HepG2 (cell line): ENCODE results near the gene MAB21L4. TPM values are rescaled to one million over a fixed set of nuclear protein-coding genes. Genes with fewer than 3 reads are reported as not detected.
A peak's percentile ranks its signal among the peaks of the same experiment; 100 is the strongest.

Experiments
- ARNTL ChIP-seq: sonication (generic); formaldehyde crosslinking; IDR thresholded peaks from 2 replicates; pipeline ENCODE4 v1.4.0; 2020; ENCODE audit warnings: mild to moderate bottlenecking, missing genetic modification reagents
- ELF1 ChIP-seq: sonication (generic); formaldehyde crosslinking; IDR thresholded peaks from 2 replicates; pipeline ENCODE4 v1.4.0; 2020; ENCODE audit warnings: missing genetic modification reagents
- GZF1 ChIP-seq: sonication (generic); formaldehyde crosslinking; IDR thresholded peaks from 2 replicates; pipeline ENCODE4 v1.5.1; 2020; ENCODE audit warnings: mild to moderate bottlenecking, missing genetic modification reagents
- JDP2 ChIP-seq: sonication (generic); formaldehyde crosslinking; IDR thresholded peaks from 2 replicates; pipeline ENCODE4 v1.8.1; 2022; ENCODE audit warnings: missing genetic modification reagents, borderline replicate concordance
- POLR2G ChIP-seq: fragments of 200-400 bp; formaldehyde crosslinking; IDR thresholded peaks from 2 replicates; pipeline ENCODE4 v1.6.1; 2018; ENCODE audit warnings: mild to moderate bottlenecking, low read depth, low read length, moderate library complexity
- TBX3 ChIP-seq: fragments of 450-650 bp; IDR thresholded peaks from 2 replicates; pipeline ENCODE4 v1.6.1; 2017; ENCODE audit warnings: antibody characterized with exemption, mild to moderate bottlenecking, inconsistent platforms, borderline replicate concordance
- YEATS4 ChIP-seq: sonication (generic); formaldehyde crosslinking; IDR thresholded peaks from 2 replicates; pipeline ENCODE4 v1.4.0; 2020; ENCODE audit warnings: missing genetic modification reagents, borderline replicate concordance
- ZMYM3 ChIP-seq: sonication (generic); formaldehyde crosslinking; IDR thresholded peaks from 2 replicates; pipeline ENCODE4 v1.5.1; 2020; ENCODE audit warnings: mild to moderate bottlenecking, missing genetic modification reagents
- ZNF441 ChIP-seq: sonication (generic); formaldehyde crosslinking; IDR thresholded peaks from 2 replicates; pipeline ENCODE4 v1.7.0; 2021; ENCODE audit warnings: missing genetic modification reagents, borderline replicate concordance
- ZNF468 ChIP-seq: sonication (generic); formaldehyde crosslinking; IDR thresholded peaks from 2 replicates; pipeline ENCODE4 v1.8.0; 2022; ENCODE audit warnings: mild to moderate bottlenecking, moderate library complexity, missing genetic modification reagents
- ZNF672 ChIP-seq: sonication (generic); formaldehyde crosslinking; IDR thresholded peaks from 2 replicates; pipeline ENCODE4 v1.8.1; 2022; ENCODE audit warnings: missing genetic modification reagents
- ZNF761 ChIP-seq: sonication (generic); formaldehyde crosslinking; conservative IDR thresholded peaks from 2 replicates; pipeline ENCODE4 v1.4.0; 2020; ENCODE audit warnings: mild to moderate bottlenecking, missing genetic modification reagents
- ZSCAN20 ChIP-seq: sonication (generic); formaldehyde crosslinking; IDR thresholded peaks from 2 replicates; pipeline ENCODE4 v1.4.0; 2020; ENCODE audit warnings: missing genetic modification reagents, mild to moderate bottlenecking, borderline replicate concordance
- polyA plus RNA-seq, 8 experiments: library from polyadenylated mRNA; depleted of rRNA in 3 of 8; stranded (reverse) in 7 of 8; unstranded in 1 of 8; fragments of >200 nt; fragmentation: Illumina TruSeq in 4 of 8; extraction: Trizol in 4 of 8; gene quantifications; 2 replicates each; pipeline versions ENCODE4 v1.2.1 to v1.2.3, GENCODE V29; 2011 to 2016; ENCODE audit warnings: low read depth in 4 of 8, missing spikeins in 1 of 8, mixed read lengths in 1 of 8; ENCODE audit not compliant: insufficient read depth in 1 of 8
- total RNA-seq, 5 experiments: library from RNA; depleted of rRNA; stranded (reverse); fragments of >200 nt; fragmentation: Illumina TruSeq; extraction: Trizol; gene quantifications; 2 replicates each; pipeline ENCODE4 v1.2.3, GENCODE V29; 2016; ENCODE audit warnings: low read depth in 1 of 5
- TF ChIP-seq, protein P1 (sequence below): sonication (generic); formaldehyde crosslinking; IDR thresholded peaks from 2 replicates; pipeline ENCODE4 v1.8.0; 2022; ENCODE audit warnings: low read depth, missing genetic modification reagents
- TF ChIP-seq, protein P2 (sequence below): fragments of 450-650 bp; IDR thresholded peaks from 2 replicates; pipeline ENCODE4 v1.6.1; 2017; ENCODE audit warnings: mild to moderate bottlenecking
- TF ChIP-seq, protein P3 (sequence below), 2 experiments: IDR thresholded peaks; 2 replicates each; pipeline ENCODE4 v1.6.1; 2011 to 2012; ENCODE audit warnings: low read length in 2 of 2, borderline replicate concordance in 1 of 2, low read depth in 1 of 2, mild to moderate bottlenecking in 1 of 2, moderate library complexity in 1 of 2
- TF ChIP-seq, protein P4 (sequence below): sonication (generic); formaldehyde crosslinking; IDR thresholded peaks from 2 replicates; pipeline ENCODE4 v1.5.0; 2020; ENCODE audit warnings: mild to moderate bottlenecking, missing genetic modification reagents
- TF ChIP-seq, protein P5 (sequence below): IDR thresholded peaks from 2 replicates; pipeline ENCODE4 v1.6.1; 2016; ENCODE audit warnings: missing compliant biosample characterization, missing genetic modification reagents, borderline replicate concordance

Gene MAB21L4
- total and polyA plus RNA-seq, 2 of the 13 experiments (the other 11 are each of a cell fraction or from before 2014, with no cell fraction given) = 3.0 to 14.0 TPM

DNA sequence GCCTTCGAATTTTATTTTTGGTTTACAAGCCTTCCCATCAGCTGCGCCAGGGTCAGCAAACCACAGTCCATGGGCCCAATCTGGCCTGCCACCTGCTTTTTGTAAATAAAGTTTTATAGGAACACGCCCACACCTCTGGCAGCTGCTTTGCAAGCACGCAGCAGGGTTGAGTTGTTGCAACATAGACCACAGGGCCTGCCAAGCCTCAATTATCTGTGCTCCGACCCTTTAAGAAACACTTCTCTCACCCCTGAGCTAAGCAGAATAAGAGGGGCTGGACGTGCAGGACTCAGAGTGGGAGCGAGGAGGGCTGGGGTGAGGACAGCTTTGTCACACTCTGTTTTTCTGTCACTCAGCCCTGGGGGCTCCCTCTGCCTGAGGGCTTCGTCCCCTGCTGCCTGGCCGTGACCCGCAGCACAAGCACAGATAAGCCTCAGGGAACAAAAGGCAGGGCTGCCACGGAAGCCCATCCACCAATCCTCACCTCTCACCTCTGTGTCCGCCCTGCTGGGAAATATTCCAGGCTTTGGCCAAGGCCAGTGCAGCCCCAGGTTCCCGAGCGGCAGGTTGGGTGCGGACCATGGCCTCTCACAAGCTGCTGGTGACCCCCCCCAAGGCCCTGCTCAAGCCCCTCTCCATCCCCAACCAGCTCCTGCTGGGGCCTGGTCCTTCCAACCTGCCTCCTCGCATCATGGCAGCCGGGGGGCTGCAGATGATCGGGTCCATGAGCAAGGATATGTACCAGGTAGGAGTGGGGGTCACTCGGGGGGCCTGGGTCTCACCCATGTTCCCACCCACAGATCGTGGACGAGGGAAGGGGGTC is 27.5 kb downstream of the MAB21L4 start, which contains the start of gene AGXT (continued):
- TF ChIP-seq POLR2G (no peak), ZNF672 (CRISPR knock-in tag) (peak; percentile 70; the same call in 1 of the 2 replicates), TBX3 (no peak), GZF1 (CRISPR knock-in tag) (peak; percentile 26; the same call in 1 of the 2 replicates), ZNF441 (peak; percentile 59; the same call in 1 of the 2 replicates), ARNTL (CRISPR knock-in tag) (peak; percentile 86), ZMYM3 (CRISPR knock-in tag) (peak; percentile 78), ZNF761 (peak; percentile 56), JDP2 (no peak), ELF1 (CRISPR knock-in tag) (peak; percentile 40; the same call in 1 of the 2 replicates), ZSCAN20 (peak; percentile 79), ZNF468 (CRISPR knock-in tag) (no peak), YEATS4 (peak; percentile 72; the same call in 1 of the 2 replicates)
- TF ChIP-seq, protein P1, sequence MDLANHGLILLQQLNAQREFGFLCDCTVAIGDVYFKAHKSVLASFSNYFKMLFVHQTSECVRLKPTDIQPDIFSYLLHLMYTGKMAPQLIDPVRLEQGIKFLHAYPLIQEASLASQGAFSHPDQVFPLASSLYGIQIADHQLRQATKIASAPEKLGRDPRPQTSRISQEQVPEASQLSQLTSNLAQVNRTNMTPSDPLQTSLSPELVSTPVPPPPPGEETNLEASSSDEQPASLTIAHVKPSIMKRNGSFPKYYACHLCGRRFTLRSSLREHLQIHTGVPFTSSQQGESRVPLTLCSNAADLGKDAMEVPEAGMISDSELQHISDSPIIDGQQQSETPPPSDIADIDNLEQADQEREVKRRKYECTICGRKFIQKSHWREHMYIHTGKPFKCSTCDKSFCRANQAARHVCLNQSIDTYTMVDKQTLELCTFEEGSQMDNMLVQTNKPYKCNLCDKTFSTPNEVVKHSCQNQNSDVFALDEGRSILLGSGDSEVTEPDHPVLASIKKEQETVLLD (CRISPR knock-in tag) = no peak; the same call in 1 of the 2 replicates
- TF ChIP-seq, protein P2, sequence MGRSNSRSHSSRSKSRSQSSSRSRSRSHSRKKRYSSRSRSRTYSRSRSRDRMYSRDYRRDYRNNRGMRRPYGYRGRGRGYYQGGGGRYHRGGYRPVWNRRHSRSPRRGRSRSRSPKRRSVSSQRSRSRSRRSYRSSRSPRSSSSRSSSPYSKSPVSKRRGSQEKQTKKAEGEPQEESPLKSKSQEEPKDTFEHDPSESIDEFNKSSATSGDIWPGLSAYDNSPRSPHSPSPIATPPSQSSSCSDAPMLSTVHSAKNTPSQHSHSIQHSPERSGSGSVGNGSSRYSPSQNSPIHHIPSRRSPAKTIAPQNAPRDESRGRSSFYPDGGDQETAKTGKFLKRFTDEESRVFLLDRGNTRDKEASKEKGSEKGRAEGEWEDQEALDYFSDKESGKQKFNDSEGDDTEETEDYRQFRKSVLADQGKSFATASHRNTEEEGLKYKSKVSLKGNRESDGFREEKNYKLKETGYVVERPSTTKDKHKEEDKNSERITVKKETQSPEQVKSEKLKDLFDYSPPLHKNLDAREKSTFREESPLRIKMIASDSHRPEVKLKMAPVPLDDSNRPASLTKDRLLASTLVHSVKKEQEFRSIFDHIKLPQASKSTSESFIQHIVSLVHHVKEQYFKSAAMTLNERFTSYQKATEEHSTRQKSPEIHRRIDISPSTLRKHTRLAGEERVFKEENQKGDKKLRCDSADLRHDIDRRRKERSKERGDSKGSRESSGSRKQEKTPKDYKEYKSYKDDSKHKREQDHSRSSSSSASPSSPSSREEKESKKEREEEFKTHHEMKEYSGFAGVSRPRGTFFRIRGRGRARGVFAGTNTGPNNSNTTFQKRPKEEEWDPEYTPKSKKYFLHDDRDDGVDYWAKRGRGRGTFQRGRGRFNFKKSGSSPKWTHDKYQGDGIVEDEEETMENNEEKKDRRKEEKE = no peak
- TF ChIP-seq, protein P3, sequence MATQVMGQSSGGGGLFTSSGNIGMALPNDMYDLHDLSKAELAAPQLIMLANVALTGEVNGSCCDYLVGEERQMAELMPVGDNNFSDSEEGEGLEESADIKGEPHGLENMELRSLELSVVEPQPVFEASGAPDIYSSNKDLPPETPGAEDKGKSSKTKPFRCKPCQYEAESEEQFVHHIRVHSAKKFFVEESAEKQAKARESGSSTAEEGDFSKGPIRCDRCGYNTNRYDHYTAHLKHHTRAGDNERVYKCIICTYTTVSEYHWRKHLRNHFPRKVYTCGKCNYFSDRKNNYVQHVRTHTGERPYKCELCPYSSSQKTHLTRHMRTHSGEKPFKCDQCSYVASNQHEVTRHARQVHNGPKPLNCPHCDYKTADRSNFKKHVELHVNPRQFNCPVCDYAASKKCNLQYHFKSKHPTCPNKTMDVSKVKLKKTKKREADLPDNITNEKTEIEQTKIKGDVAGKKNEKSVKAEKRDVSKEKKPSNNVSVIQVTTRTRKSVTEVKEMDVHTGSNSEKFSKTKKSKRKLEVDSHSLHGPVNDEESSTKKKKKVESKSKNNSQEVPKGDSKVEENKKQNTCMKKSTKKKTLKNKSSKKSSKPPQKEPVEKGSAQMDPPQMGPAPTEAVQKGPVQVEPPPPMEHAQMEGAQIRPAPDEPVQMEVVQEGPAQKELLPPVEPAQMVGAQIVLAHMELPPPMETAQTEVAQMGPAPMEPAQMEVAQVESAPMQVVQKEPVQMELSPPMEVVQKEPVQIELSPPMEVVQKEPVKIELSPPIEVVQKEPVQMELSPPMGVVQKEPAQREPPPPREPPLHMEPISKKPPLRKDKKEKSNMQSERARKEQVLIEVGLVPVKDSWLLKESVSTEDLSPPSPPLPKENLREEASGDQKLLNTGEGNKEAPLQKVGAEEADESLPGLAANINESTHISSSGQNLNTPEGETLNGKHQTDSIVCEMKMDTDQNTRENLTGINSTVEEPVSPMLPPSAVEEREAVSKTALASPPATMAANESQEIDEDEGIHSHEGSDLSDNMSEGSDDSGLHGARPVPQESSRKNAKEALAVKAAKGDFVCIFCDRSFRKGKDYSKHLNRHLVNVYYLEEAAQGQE (IDR thresholded peaks at IDR 0.05; ENCODE audit: borderline replicate concordance in 1 of 2, low read depth in 1 of 2, low read length in 2 of 2) = 0 out of 4 replicates have a peak, but pooled peaks of 1 of the 2 experiments have one; percentile 14
- TF ChIP-seq, protein P4, sequence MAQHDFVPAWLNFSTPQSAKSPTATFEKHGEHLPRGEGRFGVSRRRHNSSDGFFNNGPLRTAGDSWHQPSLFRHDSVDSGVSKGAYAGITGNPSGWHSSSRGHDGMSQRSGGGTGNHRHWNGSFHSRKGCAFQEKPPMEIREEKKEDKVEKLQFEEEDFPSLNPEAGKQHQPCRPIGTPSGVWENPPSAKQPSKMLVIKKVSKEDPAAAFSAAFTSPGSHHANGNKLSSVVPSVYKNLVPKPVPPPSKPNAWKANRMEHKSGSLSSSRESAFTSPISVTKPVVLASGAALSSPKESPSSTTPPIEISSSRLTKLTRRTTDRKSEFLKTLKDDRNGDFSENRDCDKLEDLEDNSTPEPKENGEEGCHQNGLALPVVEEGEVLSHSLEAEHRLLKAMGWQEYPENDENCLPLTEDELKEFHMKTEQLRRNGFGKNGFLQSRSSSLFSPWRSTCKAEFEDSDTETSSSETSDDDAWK (CRISPR knock-in tag) = no peak
- TF ChIP-seq, protein P5, sequence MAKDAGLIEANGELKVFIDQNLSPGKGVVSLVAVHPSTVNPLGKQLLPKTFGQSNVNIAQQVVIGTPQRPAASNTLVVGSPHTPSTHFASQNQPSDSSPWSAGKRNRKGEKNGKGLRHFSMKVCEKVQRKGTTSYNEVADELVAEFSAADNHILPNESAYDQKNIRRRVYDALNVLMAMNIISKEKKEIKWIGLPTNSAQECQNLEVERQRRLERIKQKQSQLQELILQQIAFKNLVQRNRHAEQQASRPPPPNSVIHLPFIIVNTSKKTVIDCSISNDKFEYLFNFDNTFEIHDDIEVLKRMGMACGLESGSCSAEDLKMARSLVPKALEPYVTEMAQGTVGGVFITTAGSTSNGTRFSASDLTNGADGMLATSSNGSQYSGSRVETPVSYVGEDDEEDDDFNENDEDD (CRISPR knock-in tag) = peak; percentile 81
